ENCODE measurements around the gene ELK3. TPM values are rescaled to one million over a fixed set of nuclear protein-coding genes. Genes with fewer than 3 reads are reported as not detected.

ELK3 gene
- total RNA-seq, 3 donors from 2014 or later = 13.9 to 28.5 (median 16.5) TPM

GRCh38 chr12:96237465-96238077 is 43.4 kb downstream of the ELK3 start:
- H3K27ac ChIP-seq = peak overlapping the region; percentile 92 to 95
- H3K36me3 ChIP-seq = no peaks in the 10 kb centered on the region
- peak overlapping the region in 2 of 3 donors; percentile 17 to 47 for H3K4me3 ChIP-seq
- H3K9me3 ChIP-seq = no peaks in the 10 kb centered on the region
- TF ChIP-seq POLR2AphosphoS5 (IDR thresholded peaks at IDR 0.05) (peak in 2 of 3 donors; percentile 42 to 73), POLR2A (IDR thresholded peaks at IDR 0.05) (no peak), CTCF (IDR thresholded peaks at IDR 0.05) (peak in 2 of 3 donors; percentile 11 to 15)
- H3K27me3 ChIP-seq = no peaks in the 10 kb centered on the region
- intact Hi-C loops (cut with DNase I; ENCODE audit: low total_unique reads) = no loop called here
- peaks cover 24 to 27% of the 10 kb centered on the region in 2 donors for H3K4me1 ChIP-seq
- peak in 1 of 2 donors; percentile 87 for DNase-seq (ENCODE audit: low spot score in 2 of 2)

- Histone ChIP-seq H3K9me3 (no peaks in the 10 kb centered on the region), H3K4me3 (no peak overlapping the region), H3K27me3 (no peaks in the 10 kb centered on the region), H3K27ac (peak overlapping the region; percentile 92 to 95), H3K36me3 (no peaks in the 10 kb centered on the region), H3K4me1 (peaks cover 24 to 27% of the 10 kb centered on the region in 2 donors)
- intact Hi-C loops (cut with DNase I; ENCODE audit: low total_unique reads) = no loop called here
- TF ChIP-seq POLR2AphosphoS5 (IDR thresholded peaks at IDR 0.05) (no peak), POLR2A (IDR thresholded peaks at IDR 0.05) (no peak), CTCF (IDR thresholded peaks at IDR 0.05) (no peak)
- no peak for DNase-seq (ENCODE audit: low spot score in 2 of 2)
Measured at GRCh38 chr12:96238336-96239047, 44.3 kb downstream of the ELK3 start.

- DNase-seq (ENCODE audit: low spot score in 2 of 2) = peak in 1 of 2 donors; percentile 60
- no peaks in the 10 kb centered on the region for H3K9me3 ChIP-seq
- no peaks in the 10 kb centered on the region for H3K27me3 ChIP-seq
- peaks cover 19 to 24% of the 10 kb centered on the region in 2 donors for H3K4me1 ChIP-seq
- peak overlapping the region; percentile 90 to 92 for H3K27ac ChIP-seq
- no peaks in the 10 kb centered on the region for H3K36me3 ChIP-seq
- intact Hi-C loops (cut with DNase I; ENCODE audit: low total_unique reads) = no loop called here
- no peak overlapping the region for H3K4me3 ChIP-seq
- TF ChIP-seq POLR2A (IDR thresholded peaks at IDR 0.05) (no peak), POLR2AphosphoS5 (IDR thresholded peaks at IDR 0.05) (peak; percentile 48 to 81 (median 80)), CTCF (IDR thresholded peaks at IDR 0.05) (no peak)
Measured at GRCh38 chr12:96239711-96240635, 45.8 kb downstream of the ELK3 start.

- Histone ChIP-seq H3K4me3 (peak overlapping the region in 1 of 3 donors; percentile 8), H3K4me1 (peaks cover 19 to 20% of the 10 kb centered on the region in 2 donors), H3K36me3 (no peaks in the 10 kb centered on the region), H3K27ac (peak overlapping the region; percentile 90 to 92), H3K27me3 (no peaks in the 10 kb centered on the region), H3K9me3 (no peaks in the 10 kb centered on the region)
- TF ChIP-seq CTCF (IDR thresholded peaks at IDR 0.05) = no peak
- no peak for TF ChIP-seq POLR2A (IDR thresholded peaks at IDR 0.05)
- no peak for TF ChIP-seq POLR2AphosphoS5 (IDR thresholded peaks at IDR 0.05)
- no peak for DNase-seq (ENCODE audit: low spot score in 2 of 2)
- intact Hi-C loops (cut with DNase I; ENCODE audit: low total_unique reads) = no loop called here
Measured at GRCh38 chr12:96240656-96241055, 46.5 kb downstream of the ELK3 start.
